GM21381 (cell line): ENCODE measurements around the gene MNX1.

Experiments used
- ATAC-seq: cut with Tn5 transposase; IDR thresholded peaks from one replicate; pipeline ENCODE4 v1.9.1; 2021; ENCODE audit warnings: mild to moderate bottlenecking, moderate library complexity; ENCODE audit not compliant: unreplicated experiment

MNX1 gene

GRCh38 chr7:157003756-157004520 lies 6.5 kb downstream of the MNX1 start:
- ATAC-seq: no peak

DNA sequence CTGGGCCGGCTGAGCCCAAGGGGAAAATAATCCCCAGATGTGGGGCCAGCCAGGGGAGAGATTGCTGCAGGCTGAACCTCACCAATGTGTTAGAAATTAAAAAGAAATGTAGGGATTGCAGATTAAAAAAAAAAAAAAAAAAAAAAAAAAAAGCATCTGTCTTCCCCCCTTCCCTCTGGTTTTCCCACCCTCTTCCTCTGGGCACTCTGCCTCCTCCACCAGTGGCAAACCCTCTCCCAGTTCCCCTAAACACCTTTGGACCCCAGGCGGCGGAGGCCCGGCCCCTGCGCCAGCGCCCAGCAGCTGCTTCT lies 7.1 kb downstream of the MNX1 start:
- ATAC-seq: no peak

- ATAC-seq: no peak
Observed at GRCh38 chr7:157002819-157003421, 7.5 kb downstream of the MNX1 start.

DNA sequence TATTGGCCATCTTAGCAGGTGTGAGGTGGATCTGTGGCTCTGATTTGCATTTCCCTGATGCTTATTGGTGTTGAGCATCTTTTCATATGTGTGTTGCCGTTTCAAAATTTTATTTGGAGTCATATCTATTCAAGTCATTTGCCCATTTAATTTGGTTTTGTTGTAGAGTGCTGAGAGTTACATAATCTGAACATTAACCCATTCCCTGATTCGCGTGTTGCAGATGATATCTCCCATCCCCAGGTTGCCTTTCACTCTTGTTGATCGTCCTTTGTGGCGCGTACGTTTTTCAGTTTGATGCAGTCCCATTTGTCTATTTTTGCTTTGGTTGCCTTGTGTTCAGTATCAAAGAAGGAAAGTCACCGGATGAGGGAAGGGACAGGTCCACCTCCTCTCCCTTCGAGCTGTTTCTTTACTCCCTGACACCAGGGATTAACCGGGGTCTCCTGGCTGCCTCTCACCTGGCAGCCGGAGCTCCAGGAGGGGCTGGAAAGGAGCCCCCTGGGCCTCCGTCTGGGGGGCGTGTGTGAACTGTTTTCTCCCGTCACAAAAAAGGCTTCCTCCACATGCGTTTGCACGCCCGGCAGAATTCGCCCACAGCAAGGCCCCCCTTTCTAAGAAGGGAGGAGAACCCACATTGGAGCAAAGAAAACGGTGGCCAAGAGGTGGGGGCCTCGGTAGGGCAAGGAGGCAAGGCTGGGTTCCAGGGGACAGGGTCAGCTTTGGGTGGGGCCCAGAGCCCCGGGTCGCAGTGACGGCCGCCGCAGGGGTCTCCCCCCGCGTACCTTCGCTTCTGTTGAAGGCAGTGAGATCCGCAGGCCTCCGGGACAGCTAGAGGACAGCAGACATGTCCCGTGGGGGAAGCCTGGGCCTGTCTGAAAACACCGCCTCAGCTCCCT lies 8.3 kb downstream of the MNX1 start:
- no peak for ATAC-seq

DNA sequence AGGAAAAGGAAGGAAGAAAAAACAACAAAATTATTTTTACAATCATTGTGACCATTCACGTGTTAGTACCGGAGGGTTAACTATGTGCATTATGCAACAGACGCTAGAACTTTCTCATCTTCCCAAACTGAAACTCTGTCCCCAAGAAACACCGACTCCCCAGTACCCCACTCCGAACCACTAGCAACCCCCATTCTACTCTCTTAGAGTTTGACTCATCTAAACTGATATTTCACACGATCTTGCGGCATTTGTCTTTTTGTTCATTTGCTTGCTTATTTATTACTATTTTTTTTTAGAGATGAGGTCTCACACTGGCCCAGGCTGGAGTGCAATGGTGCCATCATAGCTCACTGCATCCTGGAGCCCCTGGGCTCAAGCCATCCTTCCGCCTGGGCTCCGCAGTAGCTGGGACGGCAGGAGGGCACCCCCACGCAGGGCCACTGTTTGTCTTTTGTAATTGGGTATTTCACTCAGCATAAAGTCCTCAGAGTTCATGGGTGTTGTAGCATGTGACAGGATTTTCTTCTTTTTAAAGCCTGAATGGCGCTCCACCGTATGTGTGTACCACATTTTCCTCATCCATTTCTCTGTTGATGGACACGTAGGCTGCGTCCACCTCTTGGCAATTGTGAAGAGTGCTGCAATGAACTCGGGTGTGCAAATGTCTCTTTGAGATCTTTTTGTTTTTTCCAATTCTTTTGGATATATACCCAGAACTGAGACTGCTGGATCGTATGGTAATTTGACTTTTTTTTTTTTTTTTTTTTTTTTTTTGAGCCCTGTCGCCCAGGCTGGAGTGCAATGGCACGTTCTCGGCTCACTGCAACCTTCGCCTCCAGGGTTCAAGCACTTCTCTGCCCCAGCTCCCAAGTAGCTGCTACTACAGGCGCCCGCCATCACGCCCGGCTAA lies 9.5 kb downstream of the MNX1 start:
- no peak for ATAC-seq

DNA sequence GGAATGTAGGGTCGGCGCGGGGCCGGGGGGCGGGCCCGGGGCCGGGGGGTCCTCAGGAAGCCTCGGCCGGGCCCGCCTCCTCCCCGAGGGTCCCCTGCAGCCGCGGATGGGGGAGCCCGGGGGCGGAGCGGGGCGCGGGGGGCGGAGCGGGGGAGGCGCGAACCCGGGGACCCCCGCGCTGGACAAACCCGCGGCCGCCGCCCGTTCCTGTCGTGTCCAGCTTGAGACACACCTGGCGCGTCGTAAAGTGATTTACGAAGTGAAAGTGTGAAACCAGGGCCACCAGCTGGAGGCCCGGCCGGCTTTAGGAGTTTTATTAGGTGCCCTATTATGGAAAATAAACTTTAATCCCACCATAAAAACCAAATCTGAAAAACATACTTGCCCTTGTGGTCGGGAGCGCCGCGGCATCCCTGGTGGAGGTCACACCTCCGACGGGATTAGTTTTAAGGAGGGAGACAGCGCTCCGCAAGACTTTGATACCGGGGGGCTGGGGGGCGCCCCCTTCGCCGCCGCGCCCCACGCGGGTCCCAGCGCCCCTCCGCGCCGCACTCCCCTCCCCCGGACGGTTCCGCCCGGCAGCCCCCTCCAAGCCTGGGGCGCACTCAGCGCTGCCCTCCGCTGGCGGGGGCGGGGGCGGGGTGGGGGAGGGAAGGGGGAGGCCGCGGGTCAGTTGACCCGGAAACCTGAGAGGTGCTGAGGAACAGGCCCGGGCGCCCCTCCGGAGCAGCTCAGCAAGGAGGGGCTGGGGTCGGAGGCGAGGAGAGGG lies 10.3 kb downstream of the MNX1 start:
- no peak for ATAC-seq

DNA sequence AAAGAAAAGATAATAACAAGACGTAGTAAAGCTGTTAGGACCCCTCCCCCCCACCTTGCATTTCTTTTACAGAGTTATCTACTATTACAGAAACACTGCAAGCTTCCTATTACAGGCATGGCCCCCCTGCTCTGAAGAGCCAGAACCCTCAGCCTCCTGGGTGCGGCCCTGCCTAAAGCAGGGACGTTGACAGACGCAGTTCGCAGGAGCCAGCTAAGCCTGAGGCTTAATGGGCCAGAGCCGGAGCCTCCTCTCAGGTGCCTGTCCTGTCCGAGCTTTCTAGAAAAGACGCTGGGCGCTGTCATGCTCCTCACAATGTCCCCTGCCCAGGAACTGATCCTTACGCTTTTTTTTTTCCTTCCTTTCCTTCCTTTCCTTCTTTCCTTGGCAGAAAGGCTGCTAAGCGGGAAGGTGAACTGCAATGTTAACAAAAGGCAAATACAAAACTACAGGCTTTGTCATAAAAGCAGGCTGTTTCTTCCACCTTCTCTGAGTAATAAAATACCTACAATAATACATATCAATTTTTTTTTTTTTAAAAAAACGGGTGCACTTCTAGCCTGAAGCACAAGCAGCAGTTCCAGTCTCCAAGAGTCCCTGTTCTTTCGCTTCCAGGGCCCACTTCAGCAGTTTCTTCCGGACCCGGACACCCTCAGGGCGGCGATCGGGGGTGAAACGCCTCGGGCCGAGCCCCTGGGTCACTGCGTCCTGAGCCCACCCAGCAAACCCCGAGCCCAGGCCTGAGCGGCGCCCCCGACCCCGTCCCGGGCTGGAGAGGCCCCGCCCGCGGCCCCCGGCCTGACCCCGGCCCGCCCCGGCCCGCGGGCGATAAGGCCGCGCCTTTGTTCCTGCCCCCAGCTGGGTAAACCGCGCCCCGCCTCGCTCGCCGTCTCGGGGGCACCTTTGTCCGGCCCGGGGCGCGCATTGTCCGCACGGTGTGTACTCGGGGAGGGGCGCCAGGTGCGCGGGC lies 11.2 kb downstream of the MNX1 start:
- ATAC-seq: no peak

- no peak for ATAC-seq
Observed at GRCh38 chr7:156994417-156994816, 16.0 kb downstream of the MNX1 start.

DNA sequence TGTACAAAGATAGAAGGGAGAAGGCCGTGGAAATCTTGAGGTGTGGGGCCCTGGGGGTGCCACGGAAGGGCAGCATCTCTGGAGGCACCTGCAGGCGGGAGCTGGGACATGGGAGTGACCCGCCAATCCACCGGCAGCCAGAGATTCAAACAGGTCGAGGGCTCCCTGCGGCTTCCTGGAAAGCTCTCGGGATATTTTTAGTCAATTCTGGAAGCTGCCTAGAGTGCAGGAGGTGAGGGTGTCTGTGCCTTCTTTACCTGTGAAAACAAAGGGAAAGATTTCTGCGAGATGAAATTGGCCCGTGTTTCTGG lies 16.6 kb downstream of the MNX1 start:
- ATAC-seq: no peak

DNA sequence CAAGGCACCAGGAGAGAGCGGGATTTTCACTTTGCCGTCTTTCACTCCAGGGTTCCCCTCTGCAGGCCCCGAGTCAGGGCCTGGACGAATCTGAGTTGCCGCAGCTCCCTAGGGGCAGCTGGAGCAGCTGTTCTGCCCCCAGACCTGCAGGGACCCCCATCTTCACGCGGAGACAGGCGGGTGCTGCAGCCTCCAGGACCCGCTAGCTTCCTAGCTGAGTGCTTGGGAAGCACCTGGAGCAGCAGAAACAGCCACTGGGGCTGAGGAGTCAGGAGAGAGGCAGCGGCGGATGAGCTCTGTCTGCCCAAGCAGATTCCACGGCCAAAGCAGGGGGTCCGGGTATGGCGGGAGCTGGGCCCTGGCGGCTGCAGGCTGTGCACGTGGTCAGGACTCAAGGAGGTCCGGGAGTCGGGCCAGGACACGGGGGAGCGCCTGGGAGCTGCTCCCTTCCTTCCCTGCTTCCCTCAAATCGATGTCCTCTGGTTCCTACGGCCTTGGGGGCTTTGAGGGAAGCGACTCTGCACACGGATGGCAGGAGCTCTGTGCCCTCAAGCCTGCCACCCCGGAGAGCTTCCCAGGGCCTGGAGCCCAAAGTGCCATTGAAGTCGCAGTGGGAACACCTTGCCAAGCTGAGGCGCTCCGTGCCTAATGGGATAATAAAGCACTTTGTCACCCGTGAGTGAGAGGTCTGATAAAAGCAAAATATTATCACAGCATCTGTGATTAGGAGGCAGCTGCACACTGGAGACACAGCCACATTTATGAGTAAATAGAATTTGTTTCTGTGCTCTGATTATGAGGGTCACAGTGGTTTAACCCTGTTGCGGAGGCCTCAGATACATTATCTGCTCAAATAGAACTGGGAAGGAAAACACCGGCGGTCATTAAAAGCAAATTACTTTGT lies 17.2 kb downstream of the MNX1 start:
- ATAC-seq: no peak

DNA sequence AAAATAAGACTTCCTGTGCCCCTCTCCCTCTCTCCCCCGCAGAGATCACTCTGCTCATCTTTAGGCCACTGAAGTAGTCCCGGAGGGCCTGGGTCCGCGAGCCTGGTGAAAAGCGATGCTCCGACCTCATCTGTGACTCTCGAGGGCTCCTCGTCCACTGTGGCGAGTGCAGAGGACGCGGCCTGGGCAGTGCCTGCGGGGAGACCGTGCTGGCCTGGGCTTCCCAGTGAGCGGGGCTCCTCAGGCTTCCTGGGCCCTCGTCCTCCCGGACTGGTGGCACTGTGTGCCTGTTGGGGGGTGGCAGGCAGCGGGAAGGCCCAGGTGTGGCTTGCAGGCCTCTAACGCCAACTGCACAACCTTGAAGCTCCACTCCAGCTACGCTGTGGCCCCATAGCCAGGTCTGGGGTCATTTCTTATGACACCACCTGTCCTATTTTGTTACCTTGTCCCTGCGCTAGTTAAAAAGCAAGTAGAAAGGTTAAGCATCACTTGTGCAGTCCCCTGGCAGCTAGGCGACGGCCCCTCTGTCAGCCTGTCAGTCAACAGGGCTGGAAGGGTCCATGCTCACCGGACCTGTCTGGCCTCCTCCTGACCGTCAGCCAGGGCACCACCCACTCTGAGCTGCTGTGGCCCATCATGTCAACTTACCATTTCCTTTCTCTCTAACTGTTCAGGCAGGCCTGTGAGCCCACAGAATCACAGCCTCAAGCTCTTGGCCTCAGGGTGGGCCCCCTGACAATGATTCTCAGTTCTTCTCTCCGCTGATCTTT lies 20.5 kb downstream of the MNX1 start:
- no peak for ATAC-seq

- no peak for ATAC-seq
Observed at GRCh38 chr7:156988343-156989185, 21.9 kb downstream of the MNX1 start.

DNA sequence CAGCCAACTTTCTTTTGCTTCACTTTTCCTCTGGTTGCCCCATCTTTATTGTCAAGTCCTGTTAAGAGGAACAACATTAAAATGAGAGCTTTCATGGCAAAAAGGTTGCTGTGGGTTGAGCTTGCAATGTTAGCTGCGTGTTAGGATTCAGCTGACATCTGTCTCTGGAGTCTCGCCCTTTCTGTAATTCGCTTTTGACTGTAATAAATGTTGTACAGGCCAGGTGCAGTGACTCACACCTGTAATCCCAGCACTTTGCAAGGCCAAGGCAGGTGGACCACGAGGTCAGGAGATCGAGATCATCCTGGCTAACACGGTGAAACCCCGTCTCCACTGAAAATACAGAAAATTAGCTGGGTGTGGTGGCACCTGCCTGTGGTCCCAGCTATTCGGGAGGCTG lies 24.1 kb downstream of the MNX1 start:
- no peak for ATAC-seq

GRCh38 chr7:156985101-156985992 lies 25.1 kb downstream of the MNX1 start:
- no peak for ATAC-seq

DNA sequence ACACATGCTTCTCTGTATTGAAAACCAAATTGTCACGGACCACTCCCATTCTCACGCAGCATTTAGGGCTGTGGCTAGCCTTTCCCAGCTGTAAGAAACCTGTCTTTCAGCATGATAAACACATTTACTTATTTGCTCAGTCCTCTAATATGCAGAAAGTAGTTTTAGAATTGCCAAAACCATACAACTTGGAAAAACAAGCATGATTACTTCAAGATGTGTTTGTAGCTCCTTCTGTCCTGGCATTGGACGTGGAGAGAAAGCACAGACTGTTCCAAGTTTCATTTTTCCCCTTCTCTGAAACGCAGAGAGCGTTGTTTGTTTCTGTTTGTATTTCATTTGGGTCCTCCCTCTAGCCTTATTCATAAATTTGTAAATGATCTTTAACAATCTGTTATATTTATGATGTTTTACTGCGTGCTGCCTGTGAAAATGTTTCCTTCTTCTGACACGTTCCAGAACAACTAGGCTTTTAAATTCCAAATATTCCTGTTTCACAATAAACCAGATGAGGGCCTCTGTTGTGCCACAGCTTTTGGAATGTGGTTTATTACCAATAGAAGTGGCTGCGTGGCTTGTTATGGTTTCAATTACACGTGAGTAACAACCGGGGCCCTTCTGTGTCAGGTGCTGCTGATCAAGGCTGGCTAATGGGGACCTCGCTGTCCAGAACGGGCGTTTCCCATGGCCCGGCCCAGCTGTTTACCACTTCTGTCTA lies 26.1 kb downstream of the MNX1 start:
- ATAC-seq: no peak
